ENCODE data around the gene FBXL19.
A peak's percentile ranks its signal among the peaks of the same experiment; 100 is the strongest.
"Not testable (repeated sequence)": the region's sequence is repeated elsewhere in the genome, so short reads cannot be mapped to it uniquely, and the experiment has no call there.

Gene FBXL19

DNA sequence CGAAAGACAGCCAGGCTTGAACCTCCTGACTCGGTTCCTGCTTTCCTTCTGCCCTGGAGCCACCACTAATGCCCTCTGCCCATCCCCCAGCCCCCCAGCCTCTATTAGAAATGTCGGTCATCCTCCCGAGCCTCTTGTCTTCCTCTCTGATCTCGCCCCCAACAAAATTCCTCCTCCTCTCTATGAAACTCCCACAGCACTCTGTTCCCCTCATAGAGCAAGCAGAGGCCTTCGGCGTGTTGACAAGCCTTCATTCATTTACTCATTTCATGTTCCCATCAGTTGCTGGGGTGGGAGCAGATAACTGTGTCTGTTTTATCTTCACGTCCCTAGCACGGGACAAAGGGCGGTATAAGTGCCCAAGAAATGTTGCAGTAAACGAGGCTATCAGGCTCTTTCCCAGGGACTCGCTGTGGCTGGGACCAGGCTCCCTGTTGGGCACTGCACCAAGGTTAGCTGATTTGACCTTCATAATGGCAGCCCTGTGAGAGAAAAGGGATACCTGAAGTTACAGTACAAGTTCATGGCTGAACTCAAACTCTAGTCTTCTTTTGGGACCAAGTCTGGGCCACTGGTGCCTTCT lies 7.8 kb downstream of the FBXL19 start:
- DNase-seq (ENCODE audit: low read depth) = no peak
- TF ChIP-seq POLR2A (IDR thresholded peaks at IDR 0.05; ENCODE audit: extremely low read depth, insufficient read length) (no peak), CTCF (IDR thresholded peaks at IDR 0.05; ENCODE audit: low read depth, low read length) (no peak)
- no peak overlapping the region for H3K4me3 ChIP-seq (ENCODE audit: low read depth, low read length)

DNA sequence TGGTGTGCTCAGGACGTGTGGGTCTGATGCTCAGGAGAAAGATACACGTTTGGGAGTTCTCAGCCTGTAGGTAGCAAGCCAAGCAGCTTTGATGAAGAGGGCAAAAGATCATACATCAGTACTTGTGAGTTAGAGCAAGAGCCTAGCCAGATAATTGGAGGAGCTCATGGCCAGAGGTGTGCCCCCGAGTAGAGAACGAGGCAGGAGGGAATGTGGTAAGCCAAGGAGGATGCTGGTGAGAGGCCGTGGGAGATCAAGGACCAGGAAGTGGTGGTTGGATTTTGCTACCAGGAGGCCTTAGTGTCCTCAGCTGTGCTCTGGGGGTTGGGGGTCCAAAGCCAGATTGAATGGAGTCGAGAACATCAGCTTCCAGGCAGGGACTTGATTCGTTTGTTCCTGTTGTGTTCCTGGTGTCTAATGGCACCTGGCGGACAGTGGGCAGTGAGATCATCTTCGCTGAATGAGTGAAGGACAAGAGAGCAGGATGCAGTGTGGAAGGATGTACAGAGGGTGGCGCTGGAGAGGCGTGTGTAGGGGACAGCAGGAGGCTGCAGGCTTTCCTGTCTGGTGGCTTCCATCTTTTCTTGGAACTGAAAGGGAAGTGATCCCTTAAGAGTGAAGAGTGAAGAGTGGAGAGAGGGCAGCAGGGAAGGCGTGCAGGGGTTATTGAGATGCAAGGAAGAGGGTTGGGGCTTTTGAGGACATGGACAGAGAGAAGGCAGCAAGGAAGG lies 11.6 kb downstream of the FBXL19 start:
- peak; percentile 36; the same call in 1 of the 2 replicates for TF ChIP-seq MAX (IDR thresholded peaks at IDR 0.05; ENCODE audit: low read depth, low read length)
- no peak for TF ChIP-seq MYC (IDR thresholded peaks at IDR 0.05; ENCODE audit: low read depth, low read length)
- TF ChIP-seq POLR2A (IDR thresholded peaks at IDR 0.05; ENCODE audit: extremely low read depth, insufficient read length) = no peak
- peak; percentile 73 for TF ChIP-seq CTCF (IDR thresholded peaks at IDR 0.05; ENCODE audit: low read depth, low read length)
- DNase-seq (ENCODE audit: low read depth) = peak; percentile 71
- H3K4me3 ChIP-seq (ENCODE audit: low read depth, low read length) = no peak overlapping the region

DNA sequence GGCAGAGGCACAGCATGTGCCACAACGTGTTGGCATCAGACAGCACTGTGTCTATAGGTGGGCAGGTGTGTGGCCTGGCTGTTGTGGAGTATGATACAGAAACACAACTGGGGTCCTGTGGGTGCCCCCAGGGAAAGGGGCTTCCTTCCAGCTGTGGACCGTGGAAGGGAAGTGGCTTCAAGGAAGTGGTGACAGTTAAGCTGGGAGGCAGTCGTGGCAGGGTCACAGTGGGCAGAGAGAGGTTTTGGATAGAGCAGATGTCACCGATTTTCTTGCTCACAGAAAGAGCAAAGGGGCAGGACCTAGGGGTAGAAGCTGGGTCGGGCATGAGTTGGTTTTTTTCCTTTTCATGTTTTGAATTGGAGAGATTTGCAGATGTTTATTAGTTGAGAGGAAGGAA lies 14.3 kb downstream of the FBXL19 start:
- DNase-seq (ENCODE audit: low read depth) = no peak
- TF ChIP-seq POLR2A (IDR thresholded peaks at IDR 0.05; ENCODE audit: extremely low read depth, insufficient read length) (no peak), MYC (IDR thresholded peaks at IDR 0.05; ENCODE audit: low read depth, low read length) (no peak), MAX (IDR thresholded peaks at IDR 0.05; ENCODE audit: low read depth, low read length) (no peak), CTCF (IDR thresholded peaks at IDR 0.05; ENCODE audit: low read depth, low read length) (no peak)
- no peak overlapping the region for H3K4me3 ChIP-seq (ENCODE audit: low read depth, low read length)

DNA sequence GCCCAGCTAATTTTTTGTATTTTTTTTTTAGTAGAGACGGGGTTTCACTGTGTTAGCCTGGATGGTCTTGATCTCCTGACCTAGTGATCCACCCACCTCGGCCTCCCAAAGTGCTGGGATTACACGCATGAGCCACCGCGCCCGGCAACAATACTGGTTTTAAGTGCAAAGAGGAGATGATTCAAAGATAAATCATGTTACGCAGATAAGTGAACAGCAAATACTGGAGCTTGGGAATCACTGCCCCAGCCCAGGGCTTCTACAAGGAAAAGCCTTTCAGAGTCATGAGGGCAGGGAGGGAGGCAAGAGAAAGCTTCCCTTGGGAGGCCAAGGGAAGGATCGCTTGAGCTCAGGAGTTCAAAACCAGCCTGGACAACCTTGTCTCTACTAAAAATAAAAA lies 16.2 kb downstream of the FBXL19 start:
- not testable (repeated sequence) for H3K4me3 ChIP-seq (ENCODE audit: low read depth, low read length); DNase-seq (ENCODE audit: low read depth)

DNA sequence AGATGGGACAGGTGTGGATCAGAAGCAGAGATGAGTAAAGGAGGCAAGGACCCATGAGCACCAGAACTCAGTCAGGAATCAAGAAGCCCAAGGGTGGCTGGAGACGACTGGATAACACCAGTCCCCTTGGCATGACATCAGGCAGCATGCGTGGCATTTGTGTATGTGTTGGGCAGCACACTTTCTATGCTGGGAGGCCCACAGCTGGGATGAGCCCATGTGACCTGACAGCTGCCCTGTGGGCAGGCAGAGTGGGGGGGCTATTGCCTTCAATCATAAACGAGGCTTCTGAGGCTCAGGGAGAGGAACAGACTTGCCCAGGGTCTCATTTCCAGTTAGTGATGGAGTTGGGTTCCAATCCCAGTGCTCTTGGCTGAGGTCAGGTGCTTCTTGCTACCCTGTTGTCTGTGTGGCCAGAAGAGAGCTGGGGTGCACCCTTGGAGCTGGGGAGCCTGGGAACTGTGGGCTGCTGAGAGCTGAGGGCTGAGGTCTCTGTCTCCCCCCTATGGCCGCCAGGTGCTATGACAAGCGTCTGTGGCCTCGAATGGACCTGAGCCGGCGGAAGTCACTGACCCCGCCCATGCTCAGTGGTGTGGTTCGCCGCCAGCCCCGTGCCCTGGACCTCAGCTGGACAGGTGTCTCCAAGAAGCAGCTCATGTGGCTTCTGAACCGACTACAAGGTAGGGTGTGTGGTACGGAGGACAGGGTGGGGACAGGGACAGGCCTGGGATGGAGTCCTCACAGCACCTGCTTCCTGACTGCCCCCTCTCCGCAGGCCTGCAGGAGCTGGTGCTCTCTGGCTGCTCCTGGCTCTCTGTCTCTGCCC lies 18.4 kb downstream of the FBXL19 start:
- TF ChIP-seq MYC (IDR thresholded peaks at IDR 0.05; ENCODE audit: low read depth, low read length) (no peak), MAX (IDR thresholded peaks at IDR 0.05; ENCODE audit: low read depth, low read length) (peak; percentile 28), CTCF (IDR thresholded peaks at IDR 0.05; ENCODE audit: low read depth, low read length) (peak; percentile 84)
- no peak overlapping the region for H3K4me3 ChIP-seq (ENCODE audit: low read depth, low read length)
- DNase-seq (ENCODE audit: low read depth) = peak; percentile 77

- no peak overlapping the region for H3K4me3 ChIP-seq (ENCODE audit: low read depth, low read length)
- DNase-seq (ENCODE audit: low read depth) = no peak
- TF ChIP-seq MYC (IDR thresholded peaks at IDR 0.05; ENCODE audit: low read depth, low read length) (no peak), MAX (IDR thresholded peaks at IDR 0.05; ENCODE audit: low read depth, low read length) (no peak), POLR2A (IDR thresholded peaks at IDR 0.05; ENCODE audit: extremely low read depth, insufficient read length) (no peak), CTCF (IDR thresholded peaks at IDR 0.05; ENCODE audit: low read depth, low read length) (no peak)
Observed at GRCh38 chr16:30942426-30942806, 19.0 kb downstream of the FBXL19 start.

Measured in NB4 (cell line).